ENCODE measurements around the gene CNOT2.

Gene CNOT2

GRCh38 chr12:70197345-70197744, 45.9 kb upstream of the CNOT2 start:
- no peak for TF ChIP-seq GABPA (IDR thresholded peaks at IDR 0.05; ENCODE audit: low read depth)
- no peak for TF ChIP-seq SPI1 (IDR thresholded peaks at IDR 0.05; ENCODE audit: borderline replicate concordance, low read depth)
- TF ChIP-seq POLR2AphosphoS5 (IDR thresholded peaks at IDR 0.05; ENCODE audit: low read depth): no peak
- no peak for TF ChIP-seq REST (IDR thresholded peaks at IDR 0.05; ENCODE audit: insufficient replicate concordance, low read depth)
- TF ChIP-seq, protein P1, sequence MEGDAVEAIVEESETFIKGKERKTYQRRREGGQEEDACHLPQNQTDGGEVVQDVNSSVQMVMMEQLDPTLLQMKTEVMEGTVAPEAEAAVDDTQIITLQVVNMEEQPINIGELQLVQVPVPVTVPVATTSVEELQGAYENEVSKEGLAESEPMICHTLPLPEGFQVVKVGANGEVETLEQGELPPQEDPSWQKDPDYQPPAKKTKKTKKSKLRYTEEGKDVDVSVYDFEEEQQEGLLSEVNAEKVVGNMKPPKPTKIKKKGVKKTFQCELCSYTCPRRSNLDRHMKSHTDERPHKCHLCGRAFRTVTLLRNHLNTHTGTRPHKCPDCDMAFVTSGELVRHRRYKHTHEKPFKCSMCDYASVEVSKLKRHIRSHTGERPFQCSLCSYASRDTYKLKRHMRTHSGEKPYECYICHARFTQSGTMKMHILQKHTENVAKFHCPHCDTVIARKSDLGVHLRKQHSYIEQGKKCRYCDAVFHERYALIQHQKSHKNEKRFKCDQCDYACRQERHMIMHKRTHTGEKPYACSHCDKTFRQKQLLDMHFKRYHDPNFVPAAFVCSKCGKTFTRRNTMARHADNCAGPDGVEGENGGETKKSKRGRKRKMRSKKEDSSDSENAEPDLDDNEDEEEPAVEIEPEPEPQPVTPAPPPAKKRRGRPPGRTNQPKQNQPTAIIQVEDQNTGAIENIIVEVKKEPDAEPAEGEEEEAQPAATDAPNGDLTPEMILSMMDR (IDR thresholded peaks at IDR 0.05; ENCODE audit: insufficient read depth, low read length): no peak
- Histone ChIP-seq H3K4me3 (replicated peaks; ENCODE audit: insufficient read depth, low read length) (no peak overlapping the region), H3K27ac (replicated peaks) (no peak overlapping the region), H3K27me3 (ENCODE audit: insufficient read depth, poor library complexity, severe bottlenecking) (no peaks in the 10 kb centered on the region)
- no peak for DNase-seq (ENCODE audit: low read depth in 1 of 2, low spot score in 1 of 2)

DNA sequence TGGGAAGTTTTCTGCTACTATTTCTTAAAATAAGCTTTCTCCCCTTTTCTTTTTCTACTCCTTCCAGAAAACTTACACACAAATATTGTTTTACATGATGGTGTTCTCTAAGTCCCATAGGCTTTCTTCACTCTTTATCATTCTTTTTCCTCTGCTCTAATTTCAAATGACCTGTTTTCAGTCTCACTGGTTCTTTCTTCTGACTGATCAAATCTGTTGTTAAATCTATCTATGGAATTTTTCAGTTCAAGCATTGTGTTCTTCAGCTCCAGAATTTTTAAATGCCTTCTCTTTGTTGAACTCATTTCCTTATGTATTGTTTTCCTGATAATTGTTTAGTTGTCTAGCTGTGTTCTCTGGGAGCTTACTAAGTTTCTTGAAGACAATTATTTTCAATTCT, 29.5 kb upstream of the CNOT2 start:
- H3K4me3 ChIP-seq (replicated peaks; ENCODE audit: insufficient read depth, low read length): no peak overlapping the region
- no peak for TF ChIP-seq SPI1 (IDR thresholded peaks at IDR 0.05; ENCODE audit: borderline replicate concordance, low read depth)
- no peak for TF ChIP-seq REST (IDR thresholded peaks at IDR 0.05; ENCODE audit: insufficient replicate concordance, low read depth)
- no peak for TF ChIP-seq POLR2AphosphoS5 (IDR thresholded peaks at IDR 0.05; ENCODE audit: low read depth)
- no peaks in the 10 kb centered on the region for H3K27me3 ChIP-seq (ENCODE audit: insufficient read depth, poor library complexity, severe bottlenecking)
- DNase-seq (ENCODE audit: low read depth in 1 of 2, low spot score in 1 of 2): no peak
- H3K27ac ChIP-seq (replicated peaks): no peak overlapping the region

- H3K4me3 ChIP-seq (replicated peaks; ENCODE audit: insufficient read depth, low read length): no peak overlapping the region
- TF ChIP-seq SPI1 (IDR thresholded peaks at IDR 0.05; ENCODE audit: borderline replicate concordance, low read depth) (no peak), REST (IDR thresholded peaks at IDR 0.05; ENCODE audit: insufficient replicate concordance, low read depth) (no peak), POLR2AphosphoS5 (IDR thresholded peaks at IDR 0.05; ENCODE audit: low read depth) (no peak), GABPA (IDR thresholded peaks at IDR 0.05; ENCODE audit: low read depth) (no peak)
- TF ChIP-seq, protein P1 (IDR thresholded peaks at IDR 0.05; ENCODE audit: insufficient read depth, low read length): no peak
- H3K27ac ChIP-seq (replicated peaks): no peak overlapping the region
- no peaks in the 10 kb centered on the region for H3K27me3 ChIP-seq (ENCODE audit: insufficient read depth, poor library complexity, severe bottlenecking)
- no peak for DNase-seq (ENCODE audit: low read depth in 1 of 2, low spot score in 1 of 2)
These were observed 28.1 kb upstream of the CNOT2 start for GRCh38 chr12:70214972-70215617.

Measured in HL-60 (cell line).